Neural cell (in vitro differentiated cells): ENCODE data around the gene ATXN7L1. TPM values are rescaled to one million over a fixed set of nuclear protein-coding genes. Genes with fewer than 3 reads are reported as not detected.

Experiments used
- H2AFZ ChIP-seq: fragments of 200-600, 300-800 bp; sonication (generic), shearing (Covaris generic); 2 replicates; pipeline ENCODE4 v1.6.0; 2014; ENCODE audit warnings: low read depth, mild to moderate bottlenecking, antibody characterized with exemption, low read length, moderate library complexity
- H3F3A ChIP-seq: fragments of 200-600 bp; shearing (Covaris generic); 2 replicates; pipeline ENCODE4 v1.6.1; 2016; ENCODE audit warnings: mild to moderate bottlenecking, moderate library complexity, mixed read lengths, antibody characterized with exemption, low read length; ENCODE audit not compliant: insufficient read depth, poor library complexity, severe bottlenecking
- H3K27ac ChIP-seq: fragments of 200-600, 300-800 bp; sonication (generic), shearing (Covaris generic); 2 replicates; pipeline ENCODE4 v1.5.1; 2014; ENCODE audit warnings: mild to moderate bottlenecking, low read length, moderate library complexity
- H3K27me3 ChIP-seq: fragments of 300-800, 200-600 bp; sonication (generic), shearing (Covaris generic); 2 replicates; pipeline ENCODE4 v1.6.0; 2014; ENCODE audit warnings: mild to moderate bottlenecking, low read depth, low read length, moderate library complexity; ENCODE audit not compliant: insufficient read depth
- H3K36me3 ChIP-seq: fragments of 300-800, 200-600 bp; sonication (generic), shearing (Covaris generic); 2 replicates; pipeline ENCODE4 v1.5.1; 2014; ENCODE audit warnings: mild to moderate bottlenecking, antibody characterized with exemption, low read length, moderate library complexity; ENCODE audit not compliant: insufficient read depth
- H3K4me2 ChIP-seq: fragments of 300-800, 200-600 bp; sonication (generic), shearing (Covaris generic); 2 replicates; pipeline ENCODE4 v1.6.0; 2014; ENCODE audit warnings: mild to moderate bottlenecking, low read length
- H3K4me3 ChIP-seq: fragments of 300-800, 200-600 bp; sonication (generic), shearing (Covaris generic); 2 replicates; pipeline ENCODE4 v1.5.1; 2014; ENCODE audit warnings: mild to moderate bottlenecking, low read length, moderate library complexity
- H3K79me2 ChIP-seq: fragments of 200-600 bp; shearing (Covaris generic); replicated peaks from 2 replicates; pipeline ENCODE4 v1.6.0; 2014; ENCODE audit warnings: mild to moderate bottlenecking, low read length, moderate library complexity; ENCODE audit not compliant: insufficient read depth
- H3K9ac ChIP-seq: fragments of 300-800, 200-600 bp; sonication (generic), shearing (Covaris generic); 2 replicates; pipeline ENCODE4 v1.6.1; 2016; ENCODE audit warnings: mild to moderate bottlenecking, low read length, mixed read lengths
- H3K9me2 ChIP-seq: fragments of 200-600 bp; shearing (Covaris generic); 2 replicates; pipeline ENCODE4 v1.6.1; 2016; ENCODE audit warnings: mild to moderate bottlenecking, low read length, mixed read lengths; ENCODE audit not compliant: insufficient read depth
- H3K9me3 ChIP-seq: fragments of 200-600, 300-800 bp; sonication (generic), shearing (Covaris generic); 2 replicates; pipeline ENCODE4 v1.6.1; 2016; ENCODE audit warnings: mild to moderate bottlenecking, mixed run types, low read length, moderate library complexity, mixed read lengths
- H4K20me1 ChIP-seq: fragments of 200-600 bp; shearing (Covaris generic); 2 replicates; pipeline ENCODE4 v1.6.1; 2016; ENCODE audit warnings: mild to moderate bottlenecking, mixed run types; ENCODE audit not compliant: insufficient read depth
- EP300 ChIP-seq: fragments of 450-650 bp; conservative IDR thresholded peaks from 2 replicates; pipeline ENCODE4 v1.6.1; 2014; ENCODE audit warnings: antibody characterized with exemption, mild to moderate bottlenecking, moderate library complexity; ENCODE audit not compliant: poor library complexity, severe bottlenecking
- EZH2 ChIP-seq: fragments of 200-600, 300-800 bp; shearing (Covaris generic), sonication (generic); IDR thresholded peaks from 2 replicates; pipeline ENCODE4 v1.6.1; 2014; ENCODE audit warnings: antibody characterized with exemption, low read length, borderline replicate concordance, mild to moderate bottlenecking; ENCODE audit not compliant: insufficient read depth, poor library complexity, severe bottlenecking
- MXI1 ChIP-seq: fragments of 450-650 bp; conservative IDR thresholded peaks from 2 replicates; pipeline ENCODE4 v1.6.1; 2014; ENCODE audit warnings: antibody characterized with exemption, mild to moderate bottlenecking; ENCODE audit not compliant: poor library complexity, severe bottlenecking
- POLR2AphosphoS5 ChIP-seq: IDR thresholded peaks from 2 replicates; pipeline ENCODE4 v1.6.1; 2012
- RAD21 ChIP-seq: fragments of 450-650 bp; conservative IDR thresholded peaks from 2 replicates; pipeline ENCODE4 v1.6.1; 2014; ENCODE audit warnings: antibody characterized with exemption, mild to moderate bottlenecking, moderate library complexity
- REST ChIP-seq: IDR thresholded peaks from 2 replicates; pipeline ENCODE4 v1.6.1; 2012; ENCODE audit warnings: borderline replicate concordance
- SMC3 ChIP-seq: fragments of 450-650 bp; conservative IDR thresholded peaks from 2 replicates; pipeline ENCODE4 v1.6.1; 2014; ENCODE audit warnings: antibody characterized with exemption, mild to moderate bottlenecking, moderate library complexity; ENCODE audit not compliant: poor library complexity
- TAF1 ChIP-seq: IDR thresholded peaks from 2 replicates; pipeline ENCODE4 v1.6.1; 2012; ENCODE audit warnings: low read depth
- polyA plus RNA-seq: library from polyadenylated mRNA; depleted of rRNA; stranded (reverse); fragments of >200 nt; gene quantifications from 2 replicates; pipeline ENCODE4 v1.2.3, GENCODE V29; 2014
- TF ChIP-seq, protein P1 (sequence below): fragments of 450-650 bp; IDR thresholded peaks from 2 replicates; pipeline ENCODE4 v1.5.1; 2014; ENCODE audit warnings: antibody characterized with exemption, mild to moderate bottlenecking, moderate library complexity; ENCODE audit not compliant: poor library complexity, severe bottlenecking

Gene ATXN7L1
- polyA plus RNA-seq, 1 donor from 2014 or later: 4.3 TPM

- Histone ChIP-seq H3K9me2 (no peaks in the 10 kb centered on the region), H3K9ac (peak overlapping the region; percentile 60), H3F3A (peaks cover 5% of the 10 kb centered on the region), H3K4me3 (peak overlapping the region; percentile 61), H3K9me3 (no peaks in the 10 kb centered on the region), H4K20me1 (no peaks in the 10 kb centered on the region), H3K27me3 (no peaks in the 10 kb centered on the region), H3K79me2 (no peaks in the 10 kb centered on the region), H3K36me3 (no peaks in the 10 kb centered on the region), H3K27ac (peak overlapping the region; percentile 40), H3K4me2 (peak overlapping the region; percentile 62), H2AFZ (no peak overlapping the region)
- no peak for TF ChIP-seq MXI1
- TF ChIP-seq TAF1: peak; percentile 12
Measured at GRCh38 chr7:105638902-105639495, 237.4 kb downstream of the ATXN7L1 start.

- peaks cover 5% of the 10 kb centered on the region for H3F3A ChIP-seq
- no peaks in the 10 kb centered on the region for H3K27me3 ChIP-seq
- no peaks in the 10 kb centered on the region for H3K36me3 ChIP-seq
- no peaks in the 10 kb centered on the region for H4K20me1 ChIP-seq
- no peaks in the 10 kb centered on the region for H3K9me2 ChIP-seq
- peak overlapping the region; percentile 40 for H3K27ac ChIP-seq
- no peaks in the 10 kb centered on the region for H3K9me3 ChIP-seq
- no peaks in the 10 kb centered on the region for H3K79me2 ChIP-seq
- peak overlapping the region; percentile 61 for H3K4me3 ChIP-seq
- TF ChIP-seq, protein P1, sequence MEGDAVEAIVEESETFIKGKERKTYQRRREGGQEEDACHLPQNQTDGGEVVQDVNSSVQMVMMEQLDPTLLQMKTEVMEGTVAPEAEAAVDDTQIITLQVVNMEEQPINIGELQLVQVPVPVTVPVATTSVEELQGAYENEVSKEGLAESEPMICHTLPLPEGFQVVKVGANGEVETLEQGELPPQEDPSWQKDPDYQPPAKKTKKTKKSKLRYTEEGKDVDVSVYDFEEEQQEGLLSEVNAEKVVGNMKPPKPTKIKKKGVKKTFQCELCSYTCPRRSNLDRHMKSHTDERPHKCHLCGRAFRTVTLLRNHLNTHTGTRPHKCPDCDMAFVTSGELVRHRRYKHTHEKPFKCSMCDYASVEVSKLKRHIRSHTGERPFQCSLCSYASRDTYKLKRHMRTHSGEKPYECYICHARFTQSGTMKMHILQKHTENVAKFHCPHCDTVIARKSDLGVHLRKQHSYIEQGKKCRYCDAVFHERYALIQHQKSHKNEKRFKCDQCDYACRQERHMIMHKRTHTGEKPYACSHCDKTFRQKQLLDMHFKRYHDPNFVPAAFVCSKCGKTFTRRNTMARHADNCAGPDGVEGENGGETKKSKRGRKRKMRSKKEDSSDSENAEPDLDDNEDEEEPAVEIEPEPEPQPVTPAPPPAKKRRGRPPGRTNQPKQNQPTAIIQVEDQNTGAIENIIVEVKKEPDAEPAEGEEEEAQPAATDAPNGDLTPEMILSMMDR: no peak
- no peak for TF ChIP-seq TAF1
- no peak for TF ChIP-seq EP300
- TF ChIP-seq REST: no peak
- no peak for TF ChIP-seq SMC3
- TF ChIP-seq RAD21: no peak
- TF ChIP-seq MXI1: no peak
- TF ChIP-seq EZH2: no peak
- TF ChIP-seq POLR2AphosphoS5: no peak
- H3K9ac ChIP-seq: peak overlapping the region; percentile 60
- H2AFZ ChIP-seq: no peak overlapping the region
- peak overlapping the region; percentile 62 for H3K4me2 ChIP-seq
Measured at GRCh38 chr7:105638334-105638733, 238.1 kb downstream of the ATXN7L1 start.
